HG03521 (cell line): Measurements from ENCODE around the gene EFHD2.
"Not testable (repeated sequence)": the region's sequence is repeated elsewhere in the genome, so short reads cannot be mapped to it uniquely, and the experiment has no call there.

Experiments
- ATAC-seq: cut with Tn5 transposase; IDR thresholded peaks from one replicate; pipeline ENCODE4 v1.9.1; 2021; ENCODE audit warnings: mild to moderate bottlenecking, moderate library complexity; ENCODE audit not compliant: unreplicated experiment

The EFHD2 gene

DNA sequence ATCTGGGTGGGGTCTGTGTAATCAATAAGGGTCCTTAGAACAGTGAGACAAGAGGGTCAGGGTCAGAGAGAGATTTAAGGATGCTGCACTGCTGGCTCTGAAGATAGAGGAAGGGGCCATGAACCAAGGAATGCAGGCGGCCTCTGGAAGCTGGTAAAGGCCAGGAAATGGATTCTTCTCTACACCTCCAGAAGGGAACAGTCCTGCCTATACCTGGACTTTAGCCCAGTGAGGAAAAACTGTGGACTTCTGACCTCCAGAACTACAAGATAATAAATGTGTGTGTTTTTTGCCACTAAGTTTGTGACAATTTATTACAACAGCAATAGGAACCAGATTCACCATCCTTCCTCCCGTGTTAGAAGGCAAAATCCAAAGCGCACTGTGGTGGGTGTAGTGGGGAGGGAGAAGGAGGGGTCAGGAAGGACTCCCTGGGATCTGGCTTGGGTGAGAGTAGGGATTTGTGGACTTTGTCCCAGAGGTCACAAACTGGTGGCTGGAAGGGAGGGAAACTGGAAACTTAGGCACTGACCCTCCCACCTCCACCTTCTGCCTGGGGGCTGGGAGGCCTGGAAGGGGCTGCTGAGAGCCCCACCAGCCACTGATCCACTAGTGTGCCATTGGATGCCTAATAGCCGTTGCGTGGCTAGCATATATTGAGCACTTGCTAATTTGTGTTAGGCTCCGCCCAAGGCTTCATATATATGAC is 41.5 kb downstream of the EFHD2 start:
- ATAC-seq: no peak

DNA sequence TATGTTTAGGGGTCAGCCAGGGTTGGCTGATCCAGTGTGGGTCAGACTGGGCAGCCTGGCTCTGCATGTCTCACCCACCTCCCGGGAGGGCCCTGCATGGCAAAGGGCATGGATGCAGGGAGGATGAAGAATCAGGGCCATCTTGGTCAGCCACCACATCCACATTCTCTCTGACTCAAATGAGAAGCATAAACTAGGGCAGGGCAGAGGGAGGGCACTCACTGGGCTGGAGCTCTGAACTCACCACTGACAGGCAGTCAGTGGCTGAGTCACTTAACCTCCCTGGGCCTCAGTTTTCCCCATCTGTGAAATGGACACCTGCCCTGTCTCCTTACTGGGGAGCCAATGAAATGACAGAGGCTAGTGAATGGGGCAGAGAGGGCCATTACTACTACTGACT is 42.5 kb downstream of the EFHD2 start:
- ATAC-seq: no peak

DNA sequence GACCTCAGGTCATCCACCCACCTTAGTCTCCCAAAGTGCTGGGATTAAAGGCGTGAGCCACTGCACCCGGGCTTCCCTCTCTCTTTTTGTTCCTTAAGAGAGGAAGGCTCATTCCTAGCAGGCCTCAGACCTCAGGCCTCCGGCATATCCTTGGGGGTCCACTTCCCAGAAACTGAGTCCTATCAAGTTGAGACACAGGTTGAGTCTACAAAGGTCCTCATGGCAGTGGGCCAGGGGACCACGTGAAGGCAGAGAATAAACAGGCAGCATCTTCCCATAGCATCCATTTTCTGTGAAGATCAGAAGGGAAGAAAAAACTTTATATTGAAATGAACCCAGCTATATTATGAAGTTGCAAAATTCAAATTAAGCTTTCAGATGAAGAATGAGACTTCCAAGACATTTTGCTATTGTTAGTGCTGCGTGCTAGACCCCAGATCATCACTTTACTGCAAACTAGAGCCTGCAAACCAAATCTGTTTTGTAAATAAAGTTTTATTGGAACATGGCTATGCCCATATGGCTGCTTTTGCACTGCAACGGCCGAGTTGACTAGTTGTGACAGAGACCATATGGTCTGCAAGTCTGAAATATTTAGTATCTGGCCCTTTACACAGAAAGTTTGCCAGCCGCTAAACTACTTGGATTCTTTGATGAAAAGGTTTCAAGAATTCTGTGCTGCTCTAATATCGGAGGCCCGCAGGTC is 43.3 kb downstream of the EFHD2 start:
- no peak for ATAC-seq

DNA sequence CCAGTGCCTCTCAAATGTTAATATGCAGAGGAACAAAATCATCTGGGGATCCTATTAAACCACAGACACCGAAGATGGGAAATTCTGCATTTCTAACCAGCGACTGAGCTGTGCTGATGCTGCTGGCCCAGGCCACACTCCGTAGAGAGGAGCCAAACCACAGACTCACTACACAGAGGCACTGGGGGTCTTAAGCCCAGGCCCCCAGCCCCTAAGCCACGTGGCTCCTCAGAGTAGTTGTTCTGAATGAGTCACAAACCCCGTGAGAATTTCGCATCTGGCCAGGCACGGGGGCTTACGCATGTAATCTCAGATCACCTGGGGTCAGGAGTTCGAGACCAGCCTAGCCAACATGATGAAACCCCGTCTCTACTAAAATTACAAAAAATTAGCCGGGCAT is 44.0 kb downstream of the EFHD2 start:
- no peak for ATAC-seq

DNA sequence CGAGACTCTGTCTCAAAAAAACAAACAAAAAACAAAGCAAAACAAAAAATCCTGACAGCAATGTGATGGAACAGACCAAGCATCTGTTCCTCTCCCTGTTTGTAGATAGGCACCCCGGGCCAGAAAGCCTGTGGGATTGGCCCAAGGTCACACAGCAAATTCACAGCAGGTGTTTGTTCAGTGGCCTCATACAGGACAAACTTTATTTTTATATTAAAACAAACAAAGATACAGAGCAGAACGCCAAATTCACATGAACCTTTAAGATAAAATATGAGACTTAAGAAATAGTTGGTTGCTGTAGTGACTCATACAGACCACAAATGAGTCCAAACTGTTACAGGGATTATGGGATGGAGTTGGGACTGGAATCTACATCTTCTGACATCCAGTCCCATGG is 44.6 kb downstream of the EFHD2 start:
- ATAC-seq: no peak

DNA sequence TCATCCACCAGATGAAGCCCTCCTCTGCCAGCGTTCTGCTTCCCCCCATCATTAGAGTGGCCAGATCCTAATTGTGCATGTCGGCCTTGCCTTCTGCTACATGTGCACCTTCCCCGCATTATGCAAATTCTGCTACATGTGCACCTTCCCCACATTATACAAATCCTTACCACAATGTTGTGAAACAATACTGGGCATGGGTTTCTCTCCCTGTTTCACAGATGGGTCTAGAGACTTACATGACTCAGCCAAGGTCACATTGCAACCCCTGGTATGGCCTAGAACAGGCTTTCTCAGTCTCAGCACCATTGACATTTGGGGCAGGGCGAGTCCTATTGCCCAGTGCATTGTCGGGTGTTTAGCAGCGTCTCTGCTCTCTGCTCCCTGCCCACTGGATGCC is 45.8 kb downstream of the EFHD2 start:
- no peak for ATAC-seq

DNA sequence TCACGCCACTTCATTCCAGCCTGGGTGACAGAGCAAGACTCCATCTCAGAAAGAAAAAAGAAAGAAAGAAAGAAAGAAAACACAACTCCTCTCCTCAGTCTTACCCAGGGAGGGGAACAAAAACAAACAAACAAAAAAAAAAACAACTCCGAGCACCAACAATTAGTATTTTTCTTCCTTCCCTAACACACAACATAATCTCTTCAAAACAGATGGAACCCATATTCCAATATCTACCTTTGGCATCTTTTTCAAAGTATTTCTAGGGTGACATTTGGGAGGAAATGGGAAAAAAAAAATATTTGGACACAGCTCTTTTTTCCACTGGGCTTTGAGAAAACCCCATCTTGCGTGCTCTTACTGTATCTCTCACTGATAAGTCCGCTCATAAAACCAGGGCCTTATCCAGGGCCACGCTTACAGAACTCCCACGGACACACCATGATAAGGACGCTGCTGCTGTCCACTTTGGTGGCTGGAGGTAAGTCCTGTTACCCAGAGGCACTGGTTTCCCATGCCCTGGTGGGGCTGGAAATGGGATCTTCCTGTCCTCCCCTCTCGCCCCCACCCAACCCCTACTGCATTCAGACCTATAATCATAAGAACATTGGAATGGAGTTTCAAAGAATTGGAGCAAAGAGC is 46.7 kb downstream of the EFHD2 start, which contains the start of gene CELA2A:
TSS of gene CELA2A (plus strand) at position 420 of the 642 bp plus-strand sequence. CDS start at position 442, 22 bp downstream.
- ATAC-seq: no peak

DNA sequence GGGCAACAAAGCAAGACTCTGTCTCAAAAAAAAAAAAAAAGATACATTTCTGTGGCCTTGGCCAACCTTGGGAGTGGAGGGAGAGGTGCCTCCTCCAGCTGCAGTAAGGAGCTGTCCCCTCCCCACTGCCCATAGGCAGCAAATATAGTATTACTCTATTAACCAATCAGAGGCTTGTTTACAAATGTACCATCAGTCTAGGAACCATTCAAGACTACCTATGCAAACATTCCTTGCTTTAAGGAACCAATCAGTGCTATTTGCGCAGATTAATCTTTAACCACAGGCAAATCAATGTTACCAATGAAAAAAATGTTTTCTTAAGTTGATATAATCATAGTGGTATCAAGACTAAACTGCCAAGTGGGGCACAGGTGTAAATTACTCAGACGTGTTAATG is 47.9 kb downstream of the EFHD2 start:
- no peak for ATAC-seq

DNA sequence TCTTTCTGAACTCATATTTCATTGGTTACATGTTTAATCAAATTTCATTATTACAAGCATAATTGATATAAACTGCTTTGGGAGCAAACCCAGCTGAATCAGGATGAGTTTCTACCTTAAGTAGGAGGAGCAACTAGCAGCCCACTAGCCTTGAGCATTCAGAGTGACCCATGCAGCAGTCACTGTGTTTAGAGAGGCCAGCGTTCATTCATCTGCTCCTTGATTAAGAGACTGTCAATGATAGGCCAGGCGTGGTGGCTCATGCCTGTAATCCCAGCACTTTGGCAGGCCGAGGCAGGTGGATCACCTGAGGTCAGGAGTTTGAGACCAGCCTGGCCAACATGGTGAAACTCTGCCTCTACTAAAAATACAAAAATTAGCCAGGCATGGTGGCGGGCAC is 48.7 kb downstream of the EFHD2 start:
- ATAC-seq: not testable (repeated sequence)

DNA sequence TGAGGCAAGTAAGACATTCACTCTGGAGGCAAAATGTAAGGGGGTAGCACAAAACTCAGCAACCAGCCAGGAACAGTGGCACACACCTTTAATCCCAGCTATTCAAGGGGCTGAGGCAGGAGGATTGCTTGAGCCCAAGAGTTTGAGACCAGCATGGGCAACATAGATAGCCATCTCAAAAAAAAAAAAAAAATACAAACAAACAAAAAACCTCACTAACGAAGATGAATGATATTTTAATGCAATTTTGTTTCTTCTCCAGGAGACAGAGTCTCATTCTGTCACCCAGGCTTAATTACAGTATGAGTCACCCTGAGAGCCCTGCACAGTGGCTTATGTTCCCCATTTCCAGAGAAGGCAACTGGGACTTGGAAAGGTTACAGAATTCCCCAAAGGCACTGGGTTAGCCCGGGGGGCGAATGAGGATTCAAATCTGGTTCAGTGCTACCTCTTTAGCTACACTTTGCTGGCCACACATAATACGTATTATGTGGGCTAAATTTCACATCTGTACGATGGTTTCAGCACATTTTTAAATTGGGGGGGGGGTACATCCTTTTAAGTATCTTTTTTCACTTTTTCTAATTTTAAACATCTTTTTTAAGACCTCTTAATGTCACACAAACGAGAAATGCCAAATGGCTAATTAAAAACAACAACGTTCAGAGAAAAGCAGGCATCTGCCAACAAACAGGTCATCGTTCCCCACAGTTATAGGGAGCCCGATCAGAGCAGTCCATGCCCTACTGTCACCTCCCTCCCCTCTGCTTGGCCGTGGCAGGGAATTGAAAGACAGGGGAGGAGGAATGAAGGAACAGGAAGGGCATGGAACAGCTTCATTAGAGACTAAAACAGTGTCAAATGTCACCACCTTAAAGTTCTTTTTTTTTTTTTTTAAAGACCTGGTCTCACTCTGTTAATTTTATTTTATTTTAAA is 50.4 kb downstream of the EFHD2 start:
- ATAC-seq: no peak

DNA sequence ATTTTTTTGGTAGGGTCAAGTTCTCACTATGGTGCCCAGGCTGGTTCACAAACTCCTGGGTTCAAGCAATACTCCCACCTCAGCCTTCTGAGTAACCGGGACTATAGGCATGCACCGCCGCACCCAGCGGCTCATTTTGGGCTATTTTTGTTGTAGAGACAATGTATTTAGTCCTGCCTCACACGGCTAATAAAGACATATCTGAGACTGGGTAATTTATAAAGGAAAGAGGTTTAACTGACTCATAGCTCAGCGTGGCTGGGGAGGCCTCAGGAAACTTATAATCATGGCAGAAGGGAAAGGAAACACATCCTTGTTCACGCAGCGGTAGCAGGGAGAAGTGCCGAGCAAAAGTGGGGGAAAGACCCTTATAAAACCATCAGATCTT is 51.0 kb downstream of the EFHD2 start:
- ATAC-seq: no peak

DNA sequence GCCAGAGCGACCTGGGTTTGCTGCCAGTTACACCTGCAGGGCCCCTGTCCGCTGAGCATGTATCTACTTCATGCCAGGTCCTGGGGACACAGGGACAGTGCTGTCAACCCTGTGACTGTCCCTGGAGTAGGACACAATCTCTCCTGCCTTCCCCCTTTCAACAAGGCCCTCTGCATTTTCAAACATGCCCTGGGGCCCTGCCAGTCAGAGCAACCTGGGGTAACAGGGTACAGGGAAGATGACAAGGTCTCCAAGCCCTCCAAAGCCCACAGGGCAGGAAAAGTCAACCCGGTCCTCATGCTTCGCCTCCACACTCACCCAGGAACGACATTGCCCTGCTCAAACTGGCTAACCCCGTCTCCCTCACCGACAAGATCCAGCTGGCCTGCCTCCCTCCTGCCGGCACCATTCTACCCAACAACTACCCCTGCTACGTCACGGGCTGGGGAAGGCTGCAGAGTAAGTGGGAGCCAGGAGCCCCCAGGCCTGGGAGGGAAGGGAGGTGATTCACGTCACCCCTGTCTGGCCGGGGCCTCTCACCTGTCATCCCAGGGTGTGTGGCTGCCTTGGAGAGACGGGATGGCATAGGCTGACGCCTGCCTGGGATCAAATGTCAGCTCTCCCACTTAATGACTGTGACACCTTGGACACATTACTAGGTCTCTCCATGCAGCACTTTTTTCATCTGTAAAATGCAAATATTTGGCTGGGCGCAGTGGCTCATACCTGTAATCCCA is 53.5 kb downstream of the EFHD2 start:
- not testable (repeated sequence) for ATAC-seq

DNA sequence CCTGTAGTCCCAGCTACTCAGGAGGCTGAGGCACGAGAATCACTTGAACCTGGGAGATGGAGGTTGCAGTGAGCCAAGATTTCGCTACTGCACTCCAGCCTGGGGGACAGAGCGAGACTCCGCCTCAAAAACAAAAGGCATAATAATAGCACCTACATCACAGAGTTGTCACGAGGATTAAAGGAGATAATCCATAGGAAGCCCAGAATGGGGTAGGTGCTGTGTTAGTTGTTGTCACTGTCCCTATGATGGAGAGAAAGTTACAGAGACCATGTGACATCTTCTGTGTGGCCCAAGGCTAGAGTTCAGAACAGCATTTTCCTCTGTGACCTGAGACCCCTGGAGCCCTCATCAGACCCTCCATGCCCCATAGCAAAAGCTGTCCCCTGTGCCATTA is 54.2 kb downstream of the EFHD2 start:
- ATAC-seq: not testable (repeated sequence)

DNA sequence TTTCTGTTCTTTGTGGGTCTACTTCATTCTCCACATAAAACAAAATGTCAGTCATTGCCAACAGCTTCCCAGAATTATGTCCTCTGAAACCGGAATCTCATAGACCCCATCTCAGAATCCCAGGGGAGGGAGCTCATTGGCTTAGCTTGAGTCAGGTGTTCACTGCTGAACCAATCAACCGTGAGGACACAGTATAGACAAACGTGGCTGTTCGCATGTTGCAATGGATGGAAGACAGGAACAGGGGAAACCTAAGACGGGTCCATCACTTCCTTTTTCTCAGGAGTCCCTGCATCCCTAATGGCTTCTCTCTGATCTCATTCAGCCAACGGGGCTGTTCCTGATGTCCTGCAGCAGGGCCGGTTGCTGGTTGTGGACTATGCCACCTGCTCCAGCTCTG is 56.0 kb downstream of the EFHD2 start:
- no peak for ATAC-seq

DNA sequence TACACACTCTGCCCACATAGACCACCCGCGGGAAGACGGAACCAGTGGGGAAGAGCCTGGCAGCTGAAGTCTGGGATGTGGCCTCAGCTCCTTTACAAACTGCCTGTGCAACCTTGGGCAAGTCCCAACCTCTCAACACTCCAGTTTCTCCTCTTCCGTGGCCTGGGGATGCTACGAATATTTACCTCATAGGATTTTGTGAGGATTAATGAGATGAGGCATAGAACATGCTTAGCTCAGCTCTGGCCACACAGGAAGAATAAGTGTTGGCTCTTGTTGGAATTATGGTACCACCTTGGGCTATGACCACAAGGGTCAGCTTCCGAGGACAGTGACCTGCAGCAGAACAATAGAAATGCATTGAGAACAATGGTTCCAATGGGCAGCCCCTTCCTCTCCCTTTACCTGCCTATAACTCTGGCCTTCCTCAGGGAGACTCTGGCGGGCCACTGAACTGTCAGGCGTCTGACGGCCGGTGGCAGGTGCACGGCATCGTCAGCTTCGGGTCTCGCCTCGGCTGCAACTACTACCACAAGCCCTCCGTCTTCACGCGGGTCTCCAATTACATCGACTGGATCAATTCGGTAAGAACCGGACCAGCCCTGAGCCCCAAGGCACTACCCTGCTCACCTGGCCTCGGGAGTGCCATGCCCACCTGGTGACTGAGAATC is 57.4 kb downstream of the EFHD2 start:
- not testable (repeated sequence) for ATAC-seq

DNA sequence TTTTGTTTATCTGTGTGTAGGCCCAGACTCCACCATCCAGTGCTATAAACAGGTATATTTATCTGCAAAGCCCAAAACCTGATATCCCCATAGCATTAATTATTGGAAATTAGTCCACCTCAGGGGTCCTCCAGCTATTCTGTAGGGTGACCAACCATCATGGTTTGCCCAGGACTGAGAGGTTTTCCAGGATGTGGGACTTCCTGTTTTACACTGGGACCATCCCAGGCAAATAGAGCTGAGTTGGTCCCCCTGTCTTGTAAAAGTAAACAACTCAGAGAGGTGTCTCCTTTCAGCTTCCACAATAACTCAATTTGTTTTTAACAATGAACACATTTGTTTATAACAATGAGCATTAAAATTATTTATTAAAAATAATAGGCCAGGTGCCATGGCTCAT is 58.5 kb downstream of the EFHD2 start:
- ATAC-seq: no peak

DNA sequence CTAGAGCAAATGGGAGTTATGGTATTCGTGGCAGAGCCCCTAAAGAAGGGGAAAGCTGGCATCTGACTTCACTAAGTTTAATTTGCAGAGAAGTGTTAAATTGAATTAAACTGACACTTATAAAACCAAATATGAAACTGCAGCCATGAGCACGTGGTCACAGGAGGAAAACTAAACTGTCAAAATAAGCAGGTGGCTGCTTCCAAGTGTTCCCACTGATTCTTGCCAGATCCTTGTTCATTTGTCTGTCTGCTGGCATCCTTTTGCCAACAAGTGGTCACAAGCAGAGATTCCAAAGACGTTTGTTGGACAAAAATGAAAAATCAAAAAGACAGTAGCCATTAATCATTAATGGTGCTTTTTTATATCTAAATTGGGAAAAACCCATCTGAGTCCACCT is 59.7 kb downstream of the EFHD2 start:
- no peak for ATAC-seq

DNA sequence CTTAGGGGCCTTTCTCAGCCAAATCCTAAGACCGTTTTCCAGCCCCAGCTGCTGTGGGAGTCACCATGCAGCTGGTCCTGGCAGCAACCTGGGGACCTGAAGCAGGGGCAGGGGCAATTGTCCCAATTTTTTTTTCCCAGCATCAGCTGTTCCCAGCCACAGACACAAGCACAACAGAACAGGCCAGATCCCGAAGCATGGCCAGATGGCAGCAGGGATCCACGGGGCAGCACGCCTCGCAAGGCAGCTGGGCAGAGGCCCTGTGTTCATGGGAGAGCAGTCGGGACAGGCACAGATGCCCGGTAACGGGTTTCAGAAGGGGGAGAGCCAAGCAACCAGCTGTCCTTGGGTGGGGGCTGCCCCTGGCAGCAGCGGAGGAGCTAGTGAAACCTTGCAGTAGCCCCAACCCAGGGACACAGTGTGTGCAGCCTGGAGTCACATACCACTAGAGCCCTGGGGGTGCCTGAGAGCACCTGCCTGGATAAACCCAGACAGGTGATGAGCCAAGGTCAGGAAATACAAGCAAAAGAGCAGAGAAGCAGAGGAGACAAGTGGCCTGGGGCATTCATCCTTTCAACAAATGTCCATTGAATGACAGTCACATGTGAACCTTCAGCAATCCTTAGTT is 60.2 kb downstream of the EFHD2 start:
- not testable (repeated sequence) for ATAC-seq

DNA sequence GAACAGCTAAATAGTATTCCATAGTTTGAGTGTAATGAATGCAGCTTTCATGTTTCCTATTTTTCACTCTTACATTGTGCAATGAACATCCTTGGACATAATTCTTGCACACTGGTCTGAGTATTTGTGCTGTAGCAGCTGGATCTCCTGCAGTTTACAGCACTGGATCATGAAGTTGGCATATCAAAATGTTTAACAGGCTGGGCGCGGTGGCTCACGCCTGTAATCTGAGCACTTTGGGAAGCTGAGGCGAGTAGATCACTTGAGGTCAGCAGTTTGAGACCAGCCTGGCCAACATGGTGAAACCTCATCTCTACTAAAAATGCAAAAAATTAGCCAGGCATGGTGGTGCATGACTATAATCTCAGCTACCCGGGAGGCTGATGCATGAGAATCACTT is 61.4 kb downstream of the EFHD2 start:
- not testable (repeated sequence) for ATAC-seq
